Endothelial cell of umbilical vein (primary cell): ENCODE data around the gene IPO4.

ENCODE experiments used
- CTCF ChIP-seq, 2 donors: IDR thresholded peaks; 1 replicate in 1 of 2; 2 replicates in 1 of 2; pipeline ENCODE4 v1.5.1; 2011; ENCODE audit warnings: low read length in 2 of 2, mild to moderate bottlenecking in 2 of 2, moderate library complexity in 2 of 2, control low read depth in 1 of 2, inconsistent platforms in 1 of 2, low read depth in 1 of 2; ENCODE audit not compliant: insufficient read depth in 1 of 2; ENCODE audit errors: extremely low read depth in 1 of 2
- EZH2 ChIP-seq: IDR thresholded peaks from 2 replicates; pipeline ENCODE4 v1.6.1; 2012; ENCODE audit warnings: borderline replicate concordance, low read depth, mild to moderate bottlenecking, moderate library complexity, low read length, inconsistent platforms; ENCODE audit not compliant: severe bottlenecking
- GATA2 ChIP-seq: IDR thresholded peaks from 2 replicates; pipeline ENCODE4 v1.7.0; 2011; ENCODE audit warnings: low read depth, mild to moderate bottlenecking, moderate library complexity, mixed read lengths, low read length; ENCODE audit not compliant: insufficient read length, insufficient read depth
- JUN ChIP-seq: IDR thresholded peaks from 2 replicates; pipeline ENCODE4 v1.6.1; 2011; ENCODE audit warnings: borderline replicate concordance, low read depth; ENCODE audit not compliant: insufficient read length, insufficient read depth
- MAX ChIP-seq: IDR thresholded peaks from 2 replicates; pipeline ENCODE4 v1.6.1; 2011; ENCODE audit not compliant: insufficient read depth, insufficient read length
- MYC ChIP-seq: IDR thresholded peaks from one replicate; pipeline ENCODE4 v1.6.1; 2011; ENCODE audit warnings: mild to moderate bottlenecking, low read depth, low read length
- POLR2A ChIP-seq: IDR thresholded peaks from 2 replicates; pipeline ENCODE4 v1.6.1; 2012; ENCODE audit warnings: low read depth, mild to moderate bottlenecking, control low read depth, low read length
- POLR2AphosphoS5 ChIP-seq: IDR thresholded peaks from 2 replicates; pipeline ENCODE4 v1.6.1; 2012; ENCODE audit warnings: low read depth, mild to moderate bottlenecking, control low read depth, low read length, moderate library complexity; ENCODE audit not compliant: insufficient read depth

GRCh38 chr14:24194873-24195185 lies 6.2 kb upstream of the IPO4 start:
- no peak for TF ChIP-seq CTCF (IDR thresholded peaks at IDR 0.05; ENCODE audit: extremely low read depth in 1 of 2, insufficient read depth in 1 of 2, low read depth in 1 of 2, low read length in 2 of 2)
- TF ChIP-seq POLR2AphosphoS5: no peak
- no peak for TF ChIP-seq POLR2A
- TF ChIP-seq MAX: no peak
- no peak for TF ChIP-seq EZH2
- no peak for TF ChIP-seq GATA2
- TF ChIP-seq MYC: no peak
- no peak for TF ChIP-seq JUN
